ENCODE data around the gene MAPK8IP3.

The MAPK8IP3 gene

GRCh38 chr16:1670371-1670770, 35.6 kb upstream of the MAPK8IP3 start:
- no peak for DNase-seq
- TF ChIP-seq POLR2A (IDR thresholded peaks at IDR 0.05; ENCODE audit: low read length), result no peak
- no peak for TF ChIP-seq GATA1 (IDR thresholded peaks at IDR 0.05; ENCODE audit: low read depth, low read length)

- DNase-seq, result no peak
- TF ChIP-seq GATA1 (IDR thresholded peaks at IDR 0.05; ENCODE audit: low read depth, low read length) (no peak), POLR2A (IDR thresholded peaks at IDR 0.05; ENCODE audit: low read length) (no peak)
Measured at GRCh38 chr16:1670866-1671265, 35.1 kb upstream of the MAPK8IP3 start.

GRCh38 chr16:1673424-1674151, 32.4 kb upstream of the MAPK8IP3 start:
- no peak for DNase-seq
- no peak for TF ChIP-seq GATA1 (IDR thresholded peaks at IDR 0.05; ENCODE audit: low read depth, low read length)
- no peak for TF ChIP-seq POLR2A (IDR thresholded peaks at IDR 0.05; ENCODE audit: low read length)

DNA sequence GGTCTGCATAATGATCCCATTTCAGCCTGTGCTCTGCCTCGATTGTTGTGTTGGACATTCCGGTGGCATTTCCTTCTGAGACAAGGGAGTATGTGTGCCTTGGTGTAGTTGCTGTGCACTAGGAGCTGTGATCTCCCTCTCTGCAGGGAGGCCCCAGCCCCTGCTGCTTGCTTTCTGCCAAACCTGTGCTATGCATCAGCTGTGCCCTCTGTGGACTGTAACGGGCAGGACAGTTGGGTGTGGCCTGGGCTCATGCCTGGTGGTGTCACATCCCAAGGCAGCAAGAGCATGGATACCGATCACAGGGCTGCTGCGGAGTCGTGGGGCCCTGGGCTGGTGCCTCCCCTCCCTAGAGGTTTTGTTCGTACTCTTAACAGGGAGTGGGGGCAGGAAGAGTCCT, 31.7 kb upstream of the MAPK8IP3 start:
- DNase-seq, result no peak
- TF ChIP-seq GATA1 (IDR thresholded peaks at IDR 0.05; ENCODE audit: low read depth, low read length) (no peak), POLR2A (IDR thresholded peaks at IDR 0.05; ENCODE audit: low read length) (no peak)

DNA sequence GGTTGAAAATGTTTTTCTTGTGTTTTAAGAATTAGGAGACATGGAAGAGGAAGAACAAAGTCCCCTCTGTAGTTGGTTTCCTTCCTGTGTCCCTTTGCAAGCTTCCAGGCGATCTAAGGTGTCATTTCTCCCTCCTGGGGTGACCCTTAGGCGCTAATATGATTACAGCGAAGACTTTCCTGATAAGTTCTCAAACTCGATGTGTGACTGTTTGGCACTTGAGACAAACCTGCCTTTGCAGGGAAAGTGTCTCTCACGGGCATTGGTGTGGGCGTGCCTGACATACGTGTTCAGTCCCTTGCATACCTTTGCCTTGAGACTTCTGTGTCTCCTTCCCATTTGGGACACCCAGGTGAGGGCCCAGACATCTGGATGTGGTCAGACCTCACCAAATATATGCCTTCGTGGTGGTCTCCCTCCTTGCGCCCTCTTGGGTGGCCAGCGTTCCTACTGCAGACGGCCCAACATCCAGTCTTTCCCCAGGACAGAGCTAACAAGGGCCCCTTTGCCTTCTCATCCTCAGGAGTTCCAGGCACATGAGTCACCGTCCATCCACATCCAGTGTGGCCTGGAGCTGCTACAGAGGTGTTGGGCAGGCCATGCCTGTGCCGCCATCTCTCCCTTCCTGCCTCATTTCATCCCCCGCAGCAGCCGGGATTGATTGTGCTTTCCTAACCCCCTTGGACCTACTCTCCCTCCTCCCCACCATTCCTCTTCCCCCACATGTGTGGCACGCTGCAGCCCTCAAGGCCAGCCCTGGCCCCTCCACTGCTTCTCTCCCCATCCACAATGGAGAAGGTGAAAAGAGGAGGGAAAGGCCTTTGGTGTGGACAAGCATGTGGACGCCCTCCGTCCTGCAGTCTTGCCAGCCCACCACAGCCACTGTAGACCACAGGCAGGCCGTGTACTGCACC, 31.0 kb upstream of the MAPK8IP3 start:
- DNase-seq, result no peak
- no peak for TF ChIP-seq POLR2A (IDR thresholded peaks at IDR 0.05; ENCODE audit: low read length)
- no peak for TF ChIP-seq GATA1 (IDR thresholded peaks at IDR 0.05; ENCODE audit: low read depth, low read length)

DNA sequence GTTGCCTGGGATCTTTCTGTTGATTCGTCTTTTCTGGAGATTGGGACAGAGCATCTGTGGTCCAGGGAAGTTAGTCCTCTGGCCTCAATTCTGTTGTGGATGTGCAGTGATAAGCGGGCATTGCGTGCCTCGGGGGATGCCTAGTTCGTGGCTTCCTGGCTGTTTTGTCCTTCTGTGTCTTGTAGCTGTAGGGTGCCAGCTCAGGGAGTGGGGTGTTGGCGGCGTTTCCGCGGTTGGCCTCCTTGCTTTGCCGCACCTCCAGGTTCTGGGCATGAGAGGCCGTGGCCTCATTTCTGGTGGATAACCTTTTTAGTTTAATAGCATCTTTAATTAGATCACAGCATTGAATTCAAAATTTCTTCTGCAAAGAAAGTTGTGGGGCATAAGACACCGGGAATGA, 29.3 kb upstream of the MAPK8IP3 start:
- TF ChIP-seq GATA1 (IDR thresholded peaks at IDR 0.05; ENCODE audit: low read depth, low read length) (no peak), POLR2A (IDR thresholded peaks at IDR 0.05; ENCODE audit: low read length) (no peak)
- no peak for DNase-seq

DNA sequence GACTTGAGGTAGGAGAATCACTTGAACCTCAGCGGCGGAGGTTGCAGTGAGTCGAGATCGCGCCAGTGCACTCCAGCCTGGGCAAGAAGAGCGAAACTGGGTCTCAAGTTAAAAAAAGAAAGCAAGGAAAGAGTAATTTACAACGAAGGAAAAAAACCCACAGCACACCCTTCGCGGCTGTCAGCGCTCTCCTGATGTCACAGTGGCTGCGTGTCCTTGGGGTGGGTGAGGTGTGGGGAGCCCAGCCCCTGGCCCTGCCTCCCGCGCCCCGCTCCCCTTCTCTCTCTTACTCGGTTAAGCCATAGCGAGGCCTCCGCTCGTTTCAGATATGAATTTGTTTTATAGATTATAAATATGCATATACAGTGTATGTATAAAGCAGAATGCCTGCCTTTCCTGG, 28.7 kb upstream of the MAPK8IP3 start:
- TF ChIP-seq POLR2A (IDR thresholded peaks at IDR 0.05; ENCODE audit: low read length) (no peak), GATA1 (IDR thresholded peaks at IDR 0.05; ENCODE audit: low read depth, low read length) (no peak)
- DNase-seq, result peak in 1 of 2 experiments; percentile 31

- DNase-seq, result peak; percentile 98 to 99
- peak; percentile 56 for TF ChIP-seq POLR2A (IDR thresholded peaks at IDR 0.05; ENCODE audit: low read length)
- TF ChIP-seq GATA1 (IDR thresholded peaks at IDR 0.05; ENCODE audit: low read depth, low read length), result no peak
Measured at GRCh38 chr16:1677942-1678499, 28.0 kb upstream of the MAPK8IP3 start, which contains the start of gene JPT2. Gene JPT2 (plus strand): TSS chr16:1678279. CDS start chr16:1678313, 34 bp downstream.

- DNase-seq, result peak in 1 of 2 experiments; percentile 63
- no peak for TF ChIP-seq POLR2A (IDR thresholded peaks at IDR 0.05; ENCODE audit: low read length)
- no peak for TF ChIP-seq GATA1 (IDR thresholded peaks at IDR 0.05; ENCODE audit: low read depth, low read length)
Measured at GRCh38 chr16:1678500-1679098, 27.4 kb upstream of the MAPK8IP3 start.

DNA sequence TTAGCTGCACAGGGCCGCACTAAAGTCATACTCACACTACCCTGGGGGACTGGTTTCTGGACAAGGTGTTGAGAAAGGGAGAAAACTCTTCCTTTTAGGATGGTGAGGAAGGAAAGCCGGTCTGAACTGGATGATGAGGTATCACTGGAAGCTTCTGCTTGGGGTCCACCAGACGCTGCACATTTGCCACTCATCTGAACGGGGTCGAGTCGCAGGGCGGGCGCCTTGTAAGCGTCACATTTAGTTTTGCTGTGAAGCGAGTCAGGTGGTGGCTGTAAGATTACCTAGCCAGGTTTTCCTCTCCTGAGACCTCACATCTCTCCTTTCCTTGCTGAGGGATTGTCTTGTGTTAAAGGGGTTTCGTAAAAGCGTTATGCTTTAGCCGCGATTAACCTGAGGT, 25.6 kb upstream of the MAPK8IP3 start:
- DNase-seq, result no peak
- no peak for TF ChIP-seq GATA1 (IDR thresholded peaks at IDR 0.05; ENCODE audit: low read depth, low read length)
- TF ChIP-seq POLR2A (IDR thresholded peaks at IDR 0.05; ENCODE audit: low read length), result no peak

GRCh38 chr16:1681032-1681431, 25.0 kb upstream of the MAPK8IP3 start:
- DNase-seq, result no peak

GRCh38 chr16:1687427-1688316, 18.3 kb upstream of the MAPK8IP3 start:
- DNase-seq, result no peak
- no peak for TF ChIP-seq GATA1 (IDR thresholded peaks at IDR 0.05; ENCODE audit: low read depth, low read length)
- TF ChIP-seq POLR2A (IDR thresholded peaks at IDR 0.05; ENCODE audit: low read length), result no peak

More at GRCh38 chr16:1681032-1681431, 25.0 kb upstream of the MAPK8IP3 start:
- no peak for TF ChIP-seq POLR2A (IDR thresholded peaks at IDR 0.05; ENCODE audit: low read length)
- no peak for TF ChIP-seq GATA1 (IDR thresholded peaks at IDR 0.05; ENCODE audit: low read depth, low read length)

Data from erythroblast (primary cell).